HepG2 (cell line): ENCODE results near the gene LENEP. TPM values are rescaled to one million over a fixed set of nuclear protein-coding genes. Genes with fewer than 3 reads are reported as not detected.
A peak's percentile ranks its signal among the peaks of the same experiment; 100 is the strongest.

Experiments
- AHR ChIP-seq: IDR thresholded peaks from 2 replicates; pipeline ENCODE4 v1.6.1; 2018; ENCODE audit warnings: missing genetic modification reagents, missing compliant biosample characterization
- BHLHE40 ChIP-seq: IDR thresholded peaks from 2 replicates; pipeline ENCODE4 v1.6.1; 2011; ENCODE audit warnings: low read length, improper control_type of control experiment
- CHD2 ChIP-seq: IDR thresholded peaks from 2 replicates; pipeline ENCODE4 v1.6.1; 2011; ENCODE audit warnings: low read depth, low read length, improper control_type of control experiment
- ERF ChIP-seq: IDR thresholded peaks from 2 replicates; pipeline ENCODE4 v1.6.1; 2018; ENCODE audit warnings: missing biosample characterization, missing genetic modification reagents
- HNF4A ChIP-seq: sonication (generic); formaldehyde crosslinking; IDR thresholded peaks from 2 replicates; pipeline ENCODE4 v1.4.0; 2020; ENCODE audit warnings: missing genetic modification reagents
- MXD4 ChIP-seq: IDR thresholded peaks from 2 replicates; pipeline ENCODE4 v1.6.1; 2016; ENCODE audit warnings: mild to moderate bottlenecking, missing biosample characterization, missing genetic modification reagents
- PAF1 ChIP-seq: IDR thresholded peaks from 2 replicates; pipeline ENCODE4 v1.6.1; 2016; ENCODE audit warnings: missing genetic modification reagents, missing compliant biosample characterization
- PCBP2 ChIP-seq: fragments of 200-400 bp; formaldehyde crosslinking; optimal IDR thresholded peaks from 2 replicates; pipeline ENCODE3; 2018; ENCODE audit warnings: low read length, low read depth; ENCODE audit not compliant: poor library complexity, severe bottlenecking
- SMARCC2 ChIP-seq: fragments of 450-650 bp; IDR thresholded peaks from 2 replicates; pipeline ENCODE4 v1.6.1; 2017; ENCODE audit warnings: antibody characterized with exemption, mild to moderate bottlenecking
- SP140L ChIP-seq: sonication (generic); formaldehyde crosslinking; IDR thresholded peaks from 2 replicates; pipeline ENCODE4 v1.4.0; 2020; ENCODE audit warnings: missing genetic modification reagents, borderline replicate concordance
- SRY ChIP-seq: sonication (generic); formaldehyde crosslinking; IDR thresholded peaks from 2 replicates; pipeline ENCODE4 v1.8.0; 2022; ENCODE audit warnings: mild to moderate bottlenecking, missing genetic modification reagents
- ZFP36L2 ChIP-seq: sonication (generic); formaldehyde crosslinking; IDR thresholded peaks from 2 replicates; pipeline ENCODE4 v1.4.0; 2020; ENCODE audit warnings: missing genetic modification reagents
- ZMYM2 ChIP-seq: sonication (generic); formaldehyde crosslinking; IDR thresholded peaks from 2 replicates; pipeline ENCODE4 v1.8.0; 2022; ENCODE audit warnings: mild to moderate bottlenecking, missing genetic modification reagents
- ZNF121 ChIP-seq: sonication (generic); formaldehyde crosslinking; IDR thresholded peaks from 2 replicates; pipeline ENCODE4 v1.5.0; 2020; ENCODE audit warnings: mild to moderate bottlenecking, missing genetic modification reagents
- ZNF264 ChIP-seq: sonication (generic); formaldehyde crosslinking; IDR thresholded peaks from 2 replicates; pipeline ENCODE4 v1.4.0; 2020; ENCODE audit warnings: missing genetic modification reagents
- polyA plus RNA-seq, 8 experiments: library from polyadenylated mRNA; depleted of rRNA in 3 of 8; stranded (reverse) in 7 of 8; unstranded in 1 of 8; fragments of >200 nt; fragmentation: Illumina TruSeq in 4 of 8; extraction: Trizol in 4 of 8; gene quantifications; 2 replicates each; pipeline versions ENCODE4 v1.2.1 to v1.2.3, GENCODE V29; 2011 to 2016; ENCODE audit warnings: low read depth in 4 of 8, missing spikeins in 1 of 8, mixed read lengths in 1 of 8; ENCODE audit not compliant: insufficient read depth in 1 of 8
- total RNA-seq, 5 experiments: library from RNA; depleted of rRNA; stranded (reverse); fragments of >200 nt; fragmentation: Illumina TruSeq; extraction: Trizol; gene quantifications; 2 replicates each; pipeline ENCODE4 v1.2.3, GENCODE V29; 2016; ENCODE audit warnings: low read depth in 1 of 5
- TF ChIP-seq, protein P1 (sequence below): sonication (generic); formaldehyde crosslinking; IDR thresholded peaks from 2 replicates; pipeline ENCODE4 v1.4.0; 2020; ENCODE audit warnings: missing genetic modification reagents
- TF ChIP-seq, protein P2 (sequence below): sonication (generic); formaldehyde crosslinking; IDR thresholded peaks from 2 replicates; pipeline ENCODE4 v1.4.0; 2020; ENCODE audit warnings: missing genetic modification reagents
- TF ChIP-seq, protein P3 (sequence below): sonication (generic); formaldehyde crosslinking; IDR thresholded peaks from 2 replicates; pipeline ENCODE4 v1.8.1; 2023; ENCODE audit warnings: missing genetic modification reagents, inconsistent platforms, borderline replicate concordance
- TF ChIP-seq, protein P4 (sequence below), 2 experiments: sonication (generic) in 1 of 2; formaldehyde crosslinking in 1 of 2; IDR thresholded peaks; 2 replicates each; pipeline versions ENCODE4 v1.4.0 to v1.6.1; 2016 to 2020; ENCODE audit warnings: borderline replicate concordance in 1 of 2, low read depth in 1 of 2, mild to moderate bottlenecking in 1 of 2, missing genetic modification reagents in 1 of 2
- TF ChIP-seq, protein P5 (sequence below): sonication (generic); formaldehyde crosslinking; IDR thresholded peaks from 2 replicates; pipeline ENCODE4 v1.8.1; 2023; ENCODE audit warnings: mild to moderate bottlenecking, missing genetic modification reagents

The LENEP gene
- total and polyA plus RNA-seq, 2 of the 13 experiments (the other 11 are each of a cell fraction or from before 2014, with no cell fraction given), result 0.29 TPM; not detected in 1

DNA sequence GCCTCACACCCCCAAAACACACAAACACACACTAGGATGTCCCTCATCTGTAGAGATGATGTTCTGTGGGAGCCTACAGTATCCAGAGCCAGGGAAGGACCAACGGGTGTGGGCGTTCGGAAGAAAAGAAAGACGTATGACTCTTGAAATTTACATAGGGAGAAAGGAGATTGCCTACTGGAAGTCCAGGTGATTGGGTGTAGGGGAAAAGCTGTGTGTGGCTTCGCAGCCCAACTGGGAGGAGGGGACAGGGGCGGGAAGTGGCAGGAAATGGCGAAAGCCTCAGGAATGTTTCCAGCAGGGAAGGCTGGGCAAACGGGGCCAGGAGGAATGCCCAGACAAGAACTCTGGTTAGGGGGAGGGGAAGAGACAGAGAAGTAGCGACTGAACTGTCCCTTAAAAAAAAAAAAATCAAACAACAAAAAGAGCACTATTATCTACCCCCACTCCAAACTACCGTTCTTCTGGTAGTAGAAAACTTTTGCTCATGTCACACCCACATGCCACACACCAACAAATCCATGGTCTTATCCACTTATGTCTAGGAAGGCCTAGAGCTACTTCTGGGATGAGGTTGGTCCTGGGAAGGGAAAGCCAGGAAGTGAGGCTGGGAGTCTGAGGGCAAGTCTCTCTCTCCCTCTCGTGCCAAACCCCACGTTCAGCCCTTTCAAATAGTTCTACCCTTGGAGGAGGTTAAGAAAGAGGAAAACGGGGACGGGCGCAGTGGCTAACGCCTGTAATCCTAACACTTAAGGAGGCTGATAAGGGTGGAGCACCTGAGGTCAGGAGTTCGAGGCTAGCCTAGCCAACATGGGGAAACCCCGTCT lies 20.7 kb upstream of the LENEP start (continued):
- TF ChIP-seq CHD2 (no peak), PCBP2 (no peak), BHLHE40 (no peak), SRY (CRISPR knock-in tag) (no peak), SMARCC2 (no peak), ZNF121 (CRISPR knock-in tag) (no peak), HNF4A (CRISPR knock-in tag) (peak; percentile 54), AHR (CRISPR knock-in tag) (no peak), ZFP36L2 (CRISPR knock-in tag) (no peak), MXD4 (CRISPR knock-in tag) (0 out of 2 replicates have a peak, but pooled peaks have one; percentile 21), SP140L (CRISPR knock-in tag) (no peak), ZNF264 (CRISPR knock-in tag) (peak; percentile 74; the same call in 1 of the 2 replicates), PAF1 (CRISPR knock-in tag) (peak; percentile 74; the same call in 1 of the 2 replicates), ERF (CRISPR knock-in tag) (peak; percentile 55; the same call in 1 of the 2 replicates), ZMYM2 (CRISPR knock-in tag) (no peak)
- TF ChIP-seq, protein P1, sequence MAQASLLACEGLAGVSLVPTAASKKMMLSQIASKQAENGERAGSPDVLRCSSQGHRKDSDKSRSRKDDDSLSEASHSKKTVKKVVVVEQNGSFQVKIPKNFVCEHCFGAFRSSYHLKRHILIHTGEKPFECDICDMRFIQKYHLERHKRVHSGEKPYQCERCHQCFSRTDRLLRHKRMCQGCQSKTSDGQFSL (CRISPR knock-in tag), result no peak
- TF ChIP-seq, protein P2, sequence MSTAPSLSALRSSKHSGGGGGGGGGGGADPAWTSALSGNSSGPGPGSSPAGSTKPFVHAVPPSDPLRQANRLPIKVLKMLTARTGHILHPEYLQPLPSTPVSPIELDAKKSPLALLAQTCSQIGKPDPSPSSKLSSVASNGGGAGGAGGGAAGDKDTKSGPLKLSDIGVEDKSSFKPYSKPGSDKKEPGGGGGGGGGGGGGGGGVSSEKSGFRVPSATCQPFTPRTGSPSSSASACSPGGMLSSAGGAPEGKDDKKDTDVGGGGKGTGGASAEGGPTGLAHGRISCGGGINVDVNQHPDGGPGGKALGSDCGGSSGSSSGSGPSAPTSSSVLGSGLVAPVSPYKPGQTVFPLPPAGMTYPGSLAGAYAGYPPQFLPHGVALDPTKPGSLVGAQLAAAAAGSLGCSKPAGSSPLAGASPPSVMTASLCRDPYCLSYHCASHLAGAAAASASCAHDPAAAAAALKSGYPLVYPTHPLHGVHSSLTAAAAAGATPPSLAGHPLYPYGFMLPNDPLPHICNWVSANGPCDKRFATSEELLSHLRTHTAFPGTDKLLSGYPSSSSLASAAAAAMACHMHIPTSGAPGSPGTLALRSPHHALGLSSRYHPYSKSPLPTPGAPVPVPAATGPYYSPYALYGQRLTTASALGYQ (CRISPR knock-in tag), result peak; percentile 22; the same call in 1 of the 2 replicates
- TF ChIP-seq, protein P3, sequence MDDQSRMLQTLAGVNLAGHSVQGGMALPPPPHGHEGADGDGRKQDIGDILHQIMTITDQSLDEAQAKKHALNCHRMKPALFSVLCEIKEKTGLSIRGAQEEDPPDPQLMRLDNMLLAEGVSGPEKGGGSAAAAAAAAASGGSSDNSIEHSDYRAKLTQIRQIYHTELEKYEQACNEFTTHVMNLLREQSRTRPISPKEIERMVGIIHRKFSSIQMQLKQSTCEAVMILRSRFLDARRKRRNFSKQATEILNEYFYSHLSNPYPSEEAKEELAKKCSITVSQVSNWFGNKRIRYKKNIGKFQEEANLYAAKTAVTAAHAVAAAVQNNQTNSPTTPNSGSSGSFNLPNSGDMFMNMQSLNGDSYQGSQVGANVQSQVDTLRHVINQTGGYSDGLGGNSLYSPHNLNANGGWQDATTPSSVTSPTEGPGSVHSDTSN (CRISPR knock-in tag), result no peak
- TF ChIP-seq, protein P4, sequence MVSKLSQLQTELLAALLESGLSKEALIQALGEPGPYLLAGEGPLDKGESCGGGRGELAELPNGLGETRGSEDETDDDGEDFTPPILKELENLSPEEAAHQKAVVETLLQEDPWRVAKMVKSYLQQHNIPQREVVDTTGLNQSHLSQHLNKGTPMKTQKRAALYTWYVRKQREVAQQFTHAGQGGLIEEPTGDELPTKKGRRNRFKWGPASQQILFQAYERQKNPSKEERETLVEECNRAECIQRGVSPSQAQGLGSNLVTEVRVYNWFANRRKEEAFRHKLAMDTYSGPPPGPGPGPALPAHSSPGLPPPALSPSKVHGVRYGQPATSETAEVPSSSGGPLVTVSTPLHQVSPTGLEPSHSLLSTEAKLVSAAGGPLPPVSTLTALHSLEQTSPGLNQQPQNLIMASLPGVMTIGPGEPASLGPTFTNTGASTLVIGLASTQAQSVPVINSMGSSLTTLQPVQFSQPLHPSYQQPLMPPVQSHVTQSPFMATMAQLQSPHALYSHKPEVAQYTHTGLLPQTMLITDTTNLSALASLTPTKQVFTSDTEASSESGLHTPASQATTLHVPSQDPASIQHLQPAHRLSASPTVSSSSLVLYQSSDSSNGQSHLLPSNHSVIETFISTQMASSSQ (IDR thresholded peaks at IDR 0.05; ENCODE audit: low read depth), result no peak
- TF ChIP-seq, protein P4 (CRISPR knock-in tag; IDR thresholded peaks at IDR 0.05; ENCODE audit: borderline replicate concordance), result no peak
- TF ChIP-seq, protein P5, sequence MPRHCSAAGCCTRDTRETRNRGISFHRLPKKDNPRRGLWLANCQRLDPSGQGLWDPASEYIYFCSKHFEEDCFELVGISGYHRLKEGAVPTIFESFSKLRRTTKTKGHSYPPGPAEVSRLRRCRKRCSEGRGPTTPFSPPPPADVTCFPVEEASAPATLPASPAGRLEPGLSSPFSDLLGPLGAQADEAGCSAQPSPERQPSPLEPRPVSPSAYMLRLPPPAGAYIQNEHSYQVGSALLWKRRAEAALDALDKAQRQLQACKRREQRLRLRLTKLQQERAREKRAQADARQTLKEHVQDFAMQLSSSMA, result no peak
